Panc1 (cell line): ENCODE data around the gene RASSF8. TPM values are rescaled to one million over a fixed set of nuclear protein-coding genes. Genes with fewer than 3 reads are reported as not detected.
A peak's percentile ranks its signal among the peaks of the same experiment; 100 is the strongest.

Source experiments
- ATAC-seq: fragments of 200-7000 bp; cut with Tn5 transposase; 2 replicates; pipeline ENCODE4 v1.9.1; 2020; ENCODE audit warnings: mild to moderate bottlenecking, moderate library complexity
- BruUV-seq: library from RNA; stranded (reverse); fragments of 400-500 nt; replicated peaks from 2 replicates; lab custom pipeline; 2021; lab: Mats Ljungman, UMichigan
- CTCF ChIA-PET: fragments of 300-600 bp; sonication (Branson Sonifier 250); formaldehyde crosslinking; loops from one replicate; lab custom pipeline; 2022; ENCODE audit warnings: antibody characterized with exemption; lab: Charles Lee
- POLR2A ChIA-PET: fragments of 300-600 bp; sonication (Branson Sonifier 250); formaldehyde crosslinking; loops from one replicate; lab custom pipeline; 2022; ENCODE audit warnings: antibody characterized with exemption; lab: Charles Lee
- DNase-seq: peaks from one replicate; pipeline ENCODE4 v3.0.0-alpha.2; 2010; ENCODE audit warnings: low read depth, low spot score
- H3K27ac ChIP-seq: 2 replicates; pipeline ENCODE4 v1.5.1; 2011; ENCODE audit warnings: mild to moderate bottlenecking, low read length, inconsistent platforms
- H3K27me3 ChIP-seq: fragments of 200-500 bp; sonication (Bioruptor generic); 2 replicates; pipeline ENCODE4 v1.6.0; 2014; ENCODE audit warnings: low read length, inconsistent platforms; ENCODE audit not compliant: control insufficient read depth, insufficient read depth
- H3K36me3 ChIP-seq: fragments of 200-500 bp; sonication (Bioruptor generic); 2 replicates; pipeline ENCODE4 v1.5.1; 2014; ENCODE audit warnings: inconsistent platforms, mild to moderate bottlenecking, low read length, moderate library complexity; ENCODE audit not compliant: control insufficient read depth, insufficient read depth
- H3K4me1 ChIP-seq: 2 replicates; pipeline ENCODE4 v1.5.1; 2011; ENCODE audit warnings: inconsistent platforms, mild to moderate bottlenecking, low read length, moderate library complexity; ENCODE audit not compliant: control insufficient read depth, insufficient read depth
- H3K4me3 ChIP-seq, 2 experiments: 2 replicates each; pipeline ENCODE4 v1.5.1; 2011 to 2012; ENCODE audit warnings: low read depth in 2 of 2, low read length in 2 of 2, mild to moderate bottlenecking in 2 of 2, inconsistent platforms in 1 of 2, moderate library complexity in 1 of 2
- H3K9me3 ChIP-seq: fragments of 200-500 bp; sonication (Bioruptor generic); 2 replicates; pipeline ENCODE4 v1.5.1; 2014; ENCODE audit warnings: low read depth, mild to moderate bottlenecking, inconsistent platforms, low read length, moderate library complexity; ENCODE audit not compliant: control insufficient read depth, insufficient read depth
- POLR2AphosphoS5 ChIP-seq: IDR thresholded peaks from 2 replicates; pipeline ENCODE4 v1.6.1; 2012; ENCODE audit warnings: mild to moderate bottlenecking, low read depth, low read length, moderate library complexity
- SIN3A ChIP-seq: IDR thresholded peaks from 2 replicates; pipeline ENCODE4 v1.6.1; 2012; ENCODE audit warnings: low read depth, mild to moderate bottlenecking, low read length, moderate library complexity, borderline replicate concordance; ENCODE audit not compliant: insufficient read depth
- TCF7L2 ChIP-seq: IDR thresholded peaks from 2 replicates; pipeline ENCODE4 v1.6.1; 2011; ENCODE audit warnings: mild to moderate bottlenecking, low read depth, low read length, inconsistent platforms
- in situ Hi-C: cut with HindIII; loops from 2 replicates; pipeline ENCODE4 v1.10.0; 2016; ENCODE audit warnings: low sequenced_read_pairs, low pct_unique_long_range_greater_than_20kb
- intact Hi-C: fragments of 100-400 bp; cut with micrococcal nuclease; formaldehyde crosslinking; loops from one replicate; pipeline ENCODE4 v1.10.0; 2022; ENCODE audit not compliant: unreplicated experiment
- total RNA-seq: library from RNA; stranded (reverse); gene quantifications from one replicate; pipeline ENCODE4 v1.2.1, GENCODE V29; 2021; ENCODE audit not compliant: unreplicated experiment
- TF ChIP-seq, protein P1 (sequence below), 2 experiments: IDR thresholded peaks; 2 replicates each; pipeline ENCODE4 v1.6.1; 2011 to 2012; ENCODE audit warnings: low read depth in 2 of 2, control low read depth in 1 of 2, low read length in 1 of 2, mild to moderate bottlenecking in 1 of 2, moderate library complexity in 1 of 2; ENCODE audit not compliant: insufficient read depth in 1 of 2
- TF ChIP-seq, protein P2 (sequence below): fragments of 450-650 bp; IDR thresholded peaks from 2 replicates; pipeline ENCODE4 v1.5.1; 2017; ENCODE audit warnings: mild to moderate bottlenecking

Gene RASSF8
- total RNA-seq, 1 experiment from 2014 or later, result 103 TPM

DNA sequence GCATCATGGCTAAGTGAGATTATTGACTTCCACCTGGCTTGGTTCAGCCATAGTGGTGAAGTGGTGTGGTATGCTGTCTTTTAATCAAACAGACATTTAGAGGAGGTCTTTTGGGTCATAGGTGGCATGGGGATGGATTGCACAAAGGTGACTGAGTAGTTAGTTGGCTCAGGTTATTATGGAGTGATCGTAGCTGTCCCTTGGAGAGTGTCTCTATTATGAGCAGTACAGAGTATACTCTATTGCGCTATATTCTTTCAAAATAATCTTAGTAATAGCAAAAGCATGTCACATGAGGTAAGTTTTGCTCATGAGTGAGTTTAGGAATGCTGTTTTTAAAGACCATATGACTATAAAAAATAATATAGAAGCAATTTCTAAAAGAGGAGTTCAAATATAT lies 60.4 kb downstream of the RASSF8 start:
- DNase-seq (no peak), ATAC-seq (no peak)
- Histone ChIP-seq H3K4me1 (peaks cover 20% of the 10 kb centered on the region), H3K27me3 (no peaks in the 10 kb centered on the region), H3K4me3 (no peak overlapping the region), H3K27ac (no peak overlapping the region), H3K9me3 (no peaks in the 10 kb centered on the region), H3K36me3 (no peaks in the 10 kb centered on the region)
- ChIA-PET CTCF (no interaction called here), POLR2A (no interaction called here)
- in situ Hi-C loops (no loop called here), intact Hi-C loops (no loop called here)
- TF ChIP-seq, protein P1, sequence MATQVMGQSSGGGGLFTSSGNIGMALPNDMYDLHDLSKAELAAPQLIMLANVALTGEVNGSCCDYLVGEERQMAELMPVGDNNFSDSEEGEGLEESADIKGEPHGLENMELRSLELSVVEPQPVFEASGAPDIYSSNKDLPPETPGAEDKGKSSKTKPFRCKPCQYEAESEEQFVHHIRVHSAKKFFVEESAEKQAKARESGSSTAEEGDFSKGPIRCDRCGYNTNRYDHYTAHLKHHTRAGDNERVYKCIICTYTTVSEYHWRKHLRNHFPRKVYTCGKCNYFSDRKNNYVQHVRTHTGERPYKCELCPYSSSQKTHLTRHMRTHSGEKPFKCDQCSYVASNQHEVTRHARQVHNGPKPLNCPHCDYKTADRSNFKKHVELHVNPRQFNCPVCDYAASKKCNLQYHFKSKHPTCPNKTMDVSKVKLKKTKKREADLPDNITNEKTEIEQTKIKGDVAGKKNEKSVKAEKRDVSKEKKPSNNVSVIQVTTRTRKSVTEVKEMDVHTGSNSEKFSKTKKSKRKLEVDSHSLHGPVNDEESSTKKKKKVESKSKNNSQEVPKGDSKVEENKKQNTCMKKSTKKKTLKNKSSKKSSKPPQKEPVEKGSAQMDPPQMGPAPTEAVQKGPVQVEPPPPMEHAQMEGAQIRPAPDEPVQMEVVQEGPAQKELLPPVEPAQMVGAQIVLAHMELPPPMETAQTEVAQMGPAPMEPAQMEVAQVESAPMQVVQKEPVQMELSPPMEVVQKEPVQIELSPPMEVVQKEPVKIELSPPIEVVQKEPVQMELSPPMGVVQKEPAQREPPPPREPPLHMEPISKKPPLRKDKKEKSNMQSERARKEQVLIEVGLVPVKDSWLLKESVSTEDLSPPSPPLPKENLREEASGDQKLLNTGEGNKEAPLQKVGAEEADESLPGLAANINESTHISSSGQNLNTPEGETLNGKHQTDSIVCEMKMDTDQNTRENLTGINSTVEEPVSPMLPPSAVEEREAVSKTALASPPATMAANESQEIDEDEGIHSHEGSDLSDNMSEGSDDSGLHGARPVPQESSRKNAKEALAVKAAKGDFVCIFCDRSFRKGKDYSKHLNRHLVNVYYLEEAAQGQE (IDR thresholded peaks at IDR 0.05; ENCODE audit: insufficient read depth in 1 of 2, low read depth in 2 of 2, low read length in 1 of 2), result no peak
- TF ChIP-seq, protein P2, sequence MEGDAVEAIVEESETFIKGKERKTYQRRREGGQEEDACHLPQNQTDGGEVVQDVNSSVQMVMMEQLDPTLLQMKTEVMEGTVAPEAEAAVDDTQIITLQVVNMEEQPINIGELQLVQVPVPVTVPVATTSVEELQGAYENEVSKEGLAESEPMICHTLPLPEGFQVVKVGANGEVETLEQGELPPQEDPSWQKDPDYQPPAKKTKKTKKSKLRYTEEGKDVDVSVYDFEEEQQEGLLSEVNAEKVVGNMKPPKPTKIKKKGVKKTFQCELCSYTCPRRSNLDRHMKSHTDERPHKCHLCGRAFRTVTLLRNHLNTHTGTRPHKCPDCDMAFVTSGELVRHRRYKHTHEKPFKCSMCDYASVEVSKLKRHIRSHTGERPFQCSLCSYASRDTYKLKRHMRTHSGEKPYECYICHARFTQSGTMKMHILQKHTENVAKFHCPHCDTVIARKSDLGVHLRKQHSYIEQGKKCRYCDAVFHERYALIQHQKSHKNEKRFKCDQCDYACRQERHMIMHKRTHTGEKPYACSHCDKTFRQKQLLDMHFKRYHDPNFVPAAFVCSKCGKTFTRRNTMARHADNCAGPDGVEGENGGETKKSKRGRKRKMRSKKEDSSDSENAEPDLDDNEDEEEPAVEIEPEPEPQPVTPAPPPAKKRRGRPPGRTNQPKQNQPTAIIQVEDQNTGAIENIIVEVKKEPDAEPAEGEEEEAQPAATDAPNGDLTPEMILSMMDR, result no peak
- no peak for TF ChIP-seq POLR2AphosphoS5
- TF ChIP-seq SIN3A, result no peak
- no peak for TF ChIP-seq TCF7L2
- no TSS peak for BruUV-seq

DNA sequence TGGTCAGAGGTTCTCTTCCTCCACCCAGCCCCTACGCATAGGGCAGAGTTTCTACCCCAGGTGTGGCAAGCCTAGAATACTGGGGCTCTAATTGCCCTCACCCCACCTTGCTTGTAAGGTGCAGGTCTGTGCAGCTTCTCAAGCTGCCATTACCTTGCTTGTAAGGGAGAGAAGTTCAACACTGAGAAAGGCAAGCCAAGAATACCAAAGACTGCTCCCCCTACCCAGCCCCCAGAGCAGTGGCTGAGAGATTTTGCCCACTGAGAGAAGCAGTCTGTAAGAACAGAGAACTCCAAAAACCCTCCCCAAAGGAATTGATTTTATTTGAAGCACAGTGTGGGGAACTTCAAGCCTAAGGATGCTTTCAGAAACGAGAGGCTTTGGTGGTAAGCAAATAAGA lies 63.1 kb downstream of the RASSF8 start:
- POLR2A ChIA-PET, result interaction anchor here (0.6 kb wide), 1 partner anchor 578 kb away, joined by 3 read pairs; no protein-coding TSS in a partner anchor

More for the DNA sequence above, 63.1 kb downstream of the RASSF8 start:
- H3K27ac ChIP-seq, result peak overlapping the region; percentile 8; the same call in 1 of the 2 replicates
- peaks cover 11% of the 10 kb centered on the region for H3K4me1 ChIP-seq
- CTCF ChIA-PET, result interaction anchor here (1.1 kb wide), 1 partner anchor 589 kb away, joined by 6 read pairs; no protein-coding TSS in a partner anchor
- H3K36me3 ChIP-seq, result no peaks in the 10 kb centered on the region
- no peaks in the 10 kb centered on the region for H3K27me3 ChIP-seq
- H3K4me3 ChIP-seq, result no peak overlapping the region
- no TSS peak for BruUV-seq
- ATAC-seq, result no peak
- no peak for DNase-seq
- no peaks in the 10 kb centered on the region for H3K9me3 ChIP-seq
- TF ChIP-seq, protein P1 (IDR thresholded peaks at IDR 0.05; ENCODE audit: insufficient read depth in 1 of 2, low read depth in 2 of 2, low read length in 1 of 2), result no peak
- no peak for TF ChIP-seq TCF7L2
- TF ChIP-seq, protein P2, result no peak
- no peak for TF ChIP-seq SIN3A
- no peak for TF ChIP-seq POLR2AphosphoS5
- intact Hi-C loops, result no loop called here
- in situ Hi-C loops, result no loop called here
